Mesothelial cell of epicardium (in vitro differentiated cells): ENCODE measurements around the gene VWCE. TPM values are rescaled to one million over a fixed set of nuclear protein-coding genes. Genes with fewer than 3 reads are reported as not detected.

Experiments
- DNase-seq, 2 experiments: peaks; one replicate each; pipeline ENCODE4 v3.0.0; 2021; ENCODE audit warnings: low spot score in 2 of 2; ENCODE audit not compliant: unreplicated experiment in 2 of 2
- H3K27ac Mint-ChIP-seq: 2 replicates; pipeline ENCODE4 v1.8.0; 2021; ENCODE audit warnings: mixed read lengths
- H3K27me3 Mint-ChIP-seq: 2 replicates; pipeline ENCODE4 v1.8.0; 2021; ENCODE audit warnings: low read depth, mixed read lengths
- H3K36me3 Mint-ChIP-seq: 2 replicates; pipeline ENCODE4 v1.8.0; 2021; ENCODE audit warnings: mixed read lengths
- H3K4me1 Mint-ChIP-seq: 2 replicates; pipeline ENCODE4 v1.8.0; 2021; ENCODE audit warnings: mixed read lengths
- H3K4me3 Mint-ChIP-seq: 2 replicates; pipeline ENCODE4 v1.8.0; 2021; ENCODE audit warnings: mild to moderate bottlenecking, moderate library complexity, mixed read lengths
- H3K9me3 Mint-ChIP-seq: 2 replicates; pipeline ENCODE4 v1.8.0; 2021; ENCODE audit warnings: mixed read lengths
- total RNA-seq: library from RNA; stranded (reverse); gene quantifications from 3 replicates; pipeline ENCODE4 v1.2.1, GENCODE V29; 2021
- TF ChIP-seq, protein P1 (sequence below): fragments of 200-600 bp; sonication (generic); IDR thresholded peaks from one replicate; pipeline ENCODE4 v1.5.0; 2021; ENCODE audit warnings: antibody characterized with exemption; ENCODE audit not compliant: unreplicated experiment

VWCE gene
- total RNA-seq, 1 donor from 2014 or later: 8.7 TPM

DNA sequence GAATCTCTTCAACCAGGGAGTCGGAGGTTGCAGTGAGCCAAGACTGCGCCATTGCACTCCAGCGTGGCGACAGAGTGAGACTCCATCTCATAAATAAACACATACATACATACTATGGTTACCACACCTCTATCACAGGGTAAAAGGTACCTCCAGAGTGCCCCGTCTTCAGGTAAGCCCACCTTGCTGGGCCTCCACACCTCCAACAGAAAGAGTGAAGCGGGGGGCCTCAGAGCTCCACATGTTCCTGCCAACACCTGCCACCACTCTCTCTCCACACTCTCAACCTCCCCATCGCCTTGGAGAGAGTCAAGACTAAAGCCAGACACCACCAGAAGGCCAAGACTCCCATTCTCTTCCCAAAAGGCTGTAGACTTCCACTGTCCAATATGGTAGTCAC, 10.3 kb upstream of the VWCE start:
- Mint-ChIP-seq H3K4me1 (no peaks in the 10 kb centered on the region), H3K27me3 (no peaks in the 10 kb centered on the region), H3K9me3 (no peaks in the 10 kb centered on the region), H3K36me3 (peaks cover 28% of the 10 kb centered on the region), H3K4me3 (no peak overlapping the region), H3K27ac (no peak overlapping the region)
- TF ChIP-seq, protein P1, sequence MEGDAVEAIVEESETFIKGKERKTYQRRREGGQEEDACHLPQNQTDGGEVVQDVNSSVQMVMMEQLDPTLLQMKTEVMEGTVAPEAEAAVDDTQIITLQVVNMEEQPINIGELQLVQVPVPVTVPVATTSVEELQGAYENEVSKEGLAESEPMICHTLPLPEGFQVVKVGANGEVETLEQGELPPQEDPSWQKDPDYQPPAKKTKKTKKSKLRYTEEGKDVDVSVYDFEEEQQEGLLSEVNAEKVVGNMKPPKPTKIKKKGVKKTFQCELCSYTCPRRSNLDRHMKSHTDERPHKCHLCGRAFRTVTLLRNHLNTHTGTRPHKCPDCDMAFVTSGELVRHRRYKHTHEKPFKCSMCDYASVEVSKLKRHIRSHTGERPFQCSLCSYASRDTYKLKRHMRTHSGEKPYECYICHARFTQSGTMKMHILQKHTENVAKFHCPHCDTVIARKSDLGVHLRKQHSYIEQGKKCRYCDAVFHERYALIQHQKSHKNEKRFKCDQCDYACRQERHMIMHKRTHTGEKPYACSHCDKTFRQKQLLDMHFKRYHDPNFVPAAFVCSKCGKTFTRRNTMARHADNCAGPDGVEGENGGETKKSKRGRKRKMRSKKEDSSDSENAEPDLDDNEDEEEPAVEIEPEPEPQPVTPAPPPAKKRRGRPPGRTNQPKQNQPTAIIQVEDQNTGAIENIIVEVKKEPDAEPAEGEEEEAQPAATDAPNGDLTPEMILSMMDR: no peak
- no peak for DNase-seq

DNA sequence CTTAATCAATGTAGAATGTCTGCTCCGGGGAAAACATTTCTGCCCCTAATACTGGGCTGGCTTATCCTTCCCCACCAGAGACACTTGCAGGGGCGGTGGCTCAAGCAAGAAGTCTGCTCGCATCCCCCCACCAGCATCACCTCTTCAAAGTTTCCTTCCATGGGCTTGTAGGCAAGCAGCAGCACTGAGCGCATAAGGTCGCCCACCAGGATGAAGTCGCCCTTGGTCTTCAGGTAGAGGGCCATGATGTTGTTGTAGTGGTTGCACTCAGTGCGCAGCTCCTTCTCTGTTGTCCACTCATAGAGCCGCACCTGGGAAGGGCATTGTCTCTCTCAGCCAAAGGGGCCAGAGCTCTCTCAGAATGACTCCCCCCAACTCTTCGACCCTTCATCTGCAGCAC, 8.6 kb upstream of the VWCE start:
- H3K9me3 Mint-ChIP-seq: no peaks in the 10 kb centered on the region
- H3K27me3 Mint-ChIP-seq: no peaks in the 10 kb centered on the region
- TF ChIP-seq, protein P1: no peak
- H3K4me3 Mint-ChIP-seq: no peak overlapping the region
- peaks cover 35% of the 10 kb centered on the region for H3K36me3 Mint-ChIP-seq
- H3K4me1 Mint-ChIP-seq: no peaks in the 10 kb centered on the region
- H3K27ac Mint-ChIP-seq: no peak overlapping the region
- DNase-seq: no peak

DNA sequence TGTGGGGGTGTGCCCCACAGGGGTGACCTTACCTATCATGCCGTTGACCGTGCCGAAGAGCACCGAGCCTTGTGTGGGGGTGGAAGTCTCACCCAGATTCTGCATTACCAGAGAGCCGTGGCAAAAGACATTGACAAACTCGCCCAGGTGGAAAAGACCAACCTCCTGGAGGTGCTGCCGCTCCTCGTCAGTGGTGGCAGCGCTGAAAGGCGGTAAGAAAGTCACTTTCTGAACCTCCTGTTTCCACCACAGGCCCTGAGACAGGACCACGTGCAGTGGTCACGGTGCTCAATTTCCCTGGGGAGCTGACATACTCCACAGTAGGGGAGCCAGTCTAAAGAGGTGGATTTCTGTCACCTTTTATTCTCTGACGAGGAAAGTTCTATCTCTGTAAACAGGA, 7.4 kb upstream of the VWCE start:
- Mint-ChIP-seq H3K27me3 (no peaks in the 10 kb centered on the region), H3K4me1 (peaks cover 2% of the 10 kb centered on the region), H3K27ac (no peak overlapping the region), H3K9me3 (no peaks in the 10 kb centered on the region), H3K4me3 (no peak overlapping the region), H3K36me3 (peaks cover 40% of the 10 kb centered on the region)
- TF ChIP-seq, protein P1: no peak
- DNase-seq: no peak

DNA sequence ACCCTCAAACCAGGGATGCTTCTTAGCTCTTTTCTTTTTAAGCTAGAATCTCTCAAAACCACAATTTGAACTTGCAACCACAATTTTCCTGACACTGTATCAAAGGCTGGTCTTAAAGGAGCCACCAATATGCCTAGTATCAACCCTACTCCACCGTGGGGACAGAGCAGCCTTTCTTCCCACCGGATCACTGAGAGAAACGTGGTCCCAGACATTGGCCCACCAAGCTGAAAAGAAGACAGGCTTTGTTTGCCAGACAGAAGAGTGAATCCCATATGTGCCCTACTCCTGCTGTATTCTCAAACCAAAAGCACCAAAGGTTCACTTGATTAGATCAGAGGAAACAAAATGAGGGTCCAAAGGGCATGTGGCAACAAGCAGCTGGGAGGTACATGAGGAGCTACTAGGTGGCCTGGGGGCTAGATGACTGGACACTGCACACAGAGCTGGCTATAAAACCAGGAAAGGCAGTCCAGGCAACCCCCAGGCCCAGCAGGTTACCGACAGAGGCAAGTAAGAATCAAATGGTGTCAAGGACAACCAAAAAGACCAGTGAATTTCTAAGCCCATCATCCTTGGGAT, 3.6 kb upstream of the VWCE start:
- H3K27me3 Mint-ChIP-seq: peaks cover 2% of the 10 kb centered on the region
- TF ChIP-seq, protein P1: no peak
- peaks cover 5% of the 10 kb centered on the region for H3K4me1 Mint-ChIP-seq
- no peak overlapping the region for H3K27ac Mint-ChIP-seq
- no peak for DNase-seq
- H3K9me3 Mint-ChIP-seq: no peaks in the 10 kb centered on the region
- H3K36me3 Mint-ChIP-seq: peaks cover 37% of the 10 kb centered on the region
- H3K4me3 Mint-ChIP-seq: no peak overlapping the region

DNA sequence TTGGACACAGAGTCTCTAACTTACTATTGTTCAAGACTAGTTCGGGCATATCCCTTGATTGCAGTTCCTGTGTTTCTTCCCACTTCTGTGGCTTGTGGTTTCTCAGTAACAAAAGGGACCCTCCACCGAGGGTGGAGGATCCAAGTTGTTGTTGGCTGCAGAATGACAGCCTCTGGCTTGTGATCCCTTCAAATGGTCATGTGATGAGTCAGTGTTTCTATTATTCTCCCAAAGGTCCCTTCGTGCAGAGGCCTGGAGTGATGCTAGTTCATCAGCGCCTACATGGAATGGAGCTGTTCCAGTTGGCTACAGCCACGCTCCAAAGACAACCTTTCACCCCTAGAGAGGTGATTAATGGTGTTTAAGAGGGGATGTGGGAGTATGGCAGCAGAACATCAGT, 2.6 kb upstream of the VWCE start:
- H3K9me3 Mint-ChIP-seq: no peaks in the 10 kb centered on the region
- no peak overlapping the region for H3K4me3 Mint-ChIP-seq
- DNase-seq: no peak

More for the DNA sequence above, 2.6 kb upstream of the VWCE start:
- Mint-ChIP-seq H3K27me3 (peaks cover 9% of the 10 kb centered on the region), H3K36me3 (peaks cover 34% of the 10 kb centered on the region), H3K4me1 (peaks cover 11% of the 10 kb centered on the region), H3K27ac (peak overlapping the region; percentile 32)
- TF ChIP-seq, protein P1: no peak
